ENCODE results near the gene CDON.
"Not testable (repeated sequence)": the region's sequence is repeated elsewhere in the genome, so short reads cannot be mapped to it uniquely, and the experiment has no call there.

CDON gene

DNA sequence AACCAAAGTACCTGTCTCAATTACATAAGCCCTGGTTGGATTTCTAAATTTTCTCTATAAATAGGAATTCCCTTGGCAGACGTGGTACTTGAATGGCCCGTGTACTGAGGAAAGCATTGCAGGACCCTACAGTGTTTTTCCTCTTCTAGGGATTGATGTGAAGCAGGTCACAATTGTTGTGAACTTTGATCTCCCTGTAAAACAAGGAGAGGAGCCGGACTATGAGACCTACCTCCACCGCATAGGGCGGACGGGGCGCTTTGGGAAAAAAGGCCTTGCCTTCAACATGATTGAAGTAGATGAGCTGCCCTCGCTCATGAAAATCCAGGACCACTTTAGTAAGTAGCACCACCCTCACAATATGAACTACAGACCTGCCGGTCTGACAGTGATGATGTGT lies 141.6 kb downstream of the CDON start:
- DNase-seq = no peak

DNA sequence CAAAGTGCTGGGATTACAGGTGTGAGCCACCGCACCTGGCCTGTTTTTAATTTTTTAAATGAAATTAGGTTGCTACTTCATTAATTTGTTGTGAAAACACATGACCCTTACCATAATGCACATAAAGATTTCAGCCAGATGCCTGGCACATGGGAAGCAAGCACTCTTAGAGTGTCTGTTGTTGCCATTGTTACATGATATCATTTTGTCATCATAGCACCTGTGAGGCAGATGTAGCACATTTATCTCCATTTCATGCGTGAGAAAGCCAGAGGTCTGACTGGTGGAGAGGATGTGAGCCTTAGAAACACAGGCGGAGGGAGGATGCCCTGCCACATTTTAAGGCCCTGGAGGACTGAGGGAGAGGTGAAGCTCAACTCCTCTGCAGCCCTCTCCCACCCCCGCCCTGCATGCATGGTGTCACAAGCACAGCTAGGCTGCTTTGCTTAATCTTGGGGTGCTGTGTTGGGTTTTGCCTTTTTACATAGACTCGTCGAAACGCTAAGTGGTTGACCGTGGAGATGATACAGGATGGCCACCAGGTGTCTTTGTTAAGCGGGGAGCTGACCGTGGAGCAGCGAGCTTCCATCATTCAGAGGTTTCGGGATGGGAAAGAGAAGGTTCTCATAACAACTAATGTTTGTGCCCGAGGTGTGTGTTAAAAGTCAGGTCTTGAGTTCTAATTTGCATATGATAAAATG lies 144.4 kb downstream of the CDON start:
- DNase-seq = no peak

DNA sequence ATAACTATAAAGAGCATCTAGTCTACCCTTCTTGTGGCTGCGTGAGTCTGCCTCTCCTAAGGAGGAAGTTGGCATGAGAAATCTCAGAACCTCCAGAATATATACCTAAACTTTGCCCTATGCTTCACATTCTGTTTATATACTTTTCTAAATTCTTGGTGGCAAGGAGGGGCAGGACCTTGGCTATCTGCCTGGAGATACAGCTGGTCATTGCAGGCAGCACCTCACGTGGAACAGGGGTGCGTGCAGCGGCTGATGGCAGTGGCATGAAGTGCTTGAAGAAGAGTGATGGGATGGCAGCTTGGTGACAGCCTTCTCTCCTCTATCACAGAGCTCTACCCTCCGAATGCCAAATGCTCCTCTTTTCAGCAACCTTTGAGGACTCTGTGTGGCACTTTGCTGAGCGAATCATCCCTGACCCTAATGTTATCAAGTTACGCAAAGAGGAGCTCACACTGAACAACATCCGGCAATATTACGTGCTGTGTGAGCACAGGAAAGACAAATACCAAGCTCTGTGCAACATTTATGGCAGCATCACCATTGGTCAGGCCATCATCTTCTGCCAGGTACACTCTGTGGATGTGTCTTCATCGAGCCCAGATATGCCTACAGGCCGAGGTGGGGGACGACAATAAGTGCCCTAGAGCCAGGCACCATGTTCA lies 145.9 kb downstream of the CDON start:
- no peak for DNase-seq

DNA sequence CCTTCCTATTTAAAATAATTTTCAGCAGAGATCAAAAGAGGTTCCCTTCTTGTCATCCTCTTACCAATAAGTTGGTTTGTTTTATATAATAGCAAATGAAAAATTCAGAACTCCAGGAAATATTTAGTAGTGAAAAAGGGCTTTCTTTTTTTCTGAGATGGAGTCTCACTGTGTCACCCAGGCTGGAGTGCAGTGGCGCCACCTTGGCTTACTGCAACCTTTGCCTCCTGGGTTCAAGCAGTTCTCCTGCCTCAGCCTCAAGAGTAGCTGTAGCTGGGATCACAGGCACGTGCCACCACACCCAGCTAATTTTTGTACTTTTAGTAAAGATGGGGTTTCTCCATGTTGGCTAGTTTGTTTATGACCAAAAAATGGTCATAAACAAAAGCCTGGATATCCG lies 148.1 kb downstream of the CDON start:
- not testable (repeated sequence) for DNase-seq

DNA sequence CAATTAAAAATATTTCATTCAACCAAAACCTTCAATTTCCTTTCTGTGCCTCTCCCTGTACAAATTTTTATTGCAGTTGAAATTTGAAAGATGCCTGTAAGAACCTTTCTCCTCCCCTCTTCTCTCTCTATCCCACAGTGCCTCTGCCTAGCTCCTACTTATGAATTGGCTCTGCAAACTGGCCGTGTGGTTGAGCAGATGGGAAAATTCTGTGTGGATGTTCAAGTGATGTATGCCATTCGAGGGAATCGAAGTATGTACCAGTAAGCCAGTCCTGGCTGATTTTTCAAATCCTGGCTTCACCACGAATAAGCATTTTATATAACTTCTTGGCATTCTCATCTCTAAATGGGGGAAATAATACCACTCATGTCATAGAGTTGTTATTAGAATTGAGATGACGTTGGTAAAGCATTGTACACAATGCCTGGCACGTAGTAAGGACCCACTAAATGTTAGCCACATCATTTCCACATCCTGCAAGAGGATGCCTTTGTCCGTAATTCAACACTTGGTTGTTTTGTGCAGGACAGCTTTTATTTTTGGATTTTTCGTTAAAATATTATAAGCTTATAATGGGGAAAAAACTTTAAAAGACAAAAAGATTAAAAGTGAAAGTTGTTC lies 152.3 kb downstream of the CDON start:
- no peak for DNase-seq

Data from CD4-positive, alpha-beta T cell treated with Interleukin-15 for 1 hour (primary cell).